RPMI8226 (cell line): ENCODE results near the gene SUGP1.

ENCODE experiments used
- DNase-seq: peaks from one replicate; pipeline ENCODE4 v3.0.0-alpha.2; 2015

SUGP1 gene

DNA sequence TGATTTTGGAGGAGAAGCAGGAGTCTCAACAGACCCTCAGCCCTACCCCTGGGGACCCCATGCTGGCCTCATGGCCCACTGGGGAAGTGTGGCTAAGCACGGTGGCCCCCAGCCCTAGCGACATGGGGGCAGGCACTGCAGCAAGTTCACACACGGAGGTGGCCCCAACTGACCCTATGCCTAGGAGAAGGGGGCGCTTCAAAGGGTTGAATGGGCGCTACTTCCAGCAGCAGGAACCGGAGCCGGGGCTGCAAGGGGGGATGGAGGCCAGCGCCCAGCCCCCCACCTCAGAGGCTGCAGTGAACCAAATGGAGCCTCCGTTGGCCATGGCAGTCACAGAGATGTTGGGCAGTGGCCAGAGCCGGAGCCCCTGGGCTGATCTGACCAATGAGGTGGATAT, 93.6 kb downstream of the SUGP1 start:
- no peak for DNase-seq

DNA sequence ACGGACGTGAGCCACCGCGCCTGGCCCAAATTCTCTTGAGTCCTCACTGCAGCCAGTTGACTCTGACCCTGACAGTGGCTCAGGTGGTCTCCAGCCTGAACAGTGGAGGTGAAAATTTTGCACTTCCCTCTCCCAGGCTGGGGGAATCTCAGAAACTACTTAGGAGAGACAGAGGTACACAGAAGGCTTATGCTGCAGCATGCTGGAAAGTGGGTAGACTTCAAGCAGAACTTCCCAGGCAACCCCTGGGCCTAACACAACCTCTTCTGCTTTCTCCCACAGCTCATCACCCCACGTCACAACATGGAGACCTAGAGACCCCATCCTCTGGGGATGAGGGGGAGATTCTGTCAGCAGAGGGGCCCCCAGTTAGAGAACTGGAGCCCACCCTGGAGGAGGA, 94.1 kb downstream of the SUGP1 start:
- no peak for DNase-seq
